OCI-LY3 (cell line): Measurements from ENCODE around the gene COX8C.
"Not testable (repeated sequence)": the region's sequence is repeated elsewhere in the genome, so short reads cannot be mapped to it uniquely, and the experiment has no call there.

ENCODE experiments used
- H2AFZ ChIP-seq: fragments of 200-600, 300-600 bp; shearing (Covaris generic); 2 replicates; pipeline ENCODE4 v1.6.0; 2014; ENCODE audit warnings: antibody characterized with exemption, low read depth, low read length
- H3K27ac ChIP-seq: fragments of 200-600, 300-600 bp; sonication (generic); 2 replicates; pipeline ENCODE4 v1.5.1; 2014; ENCODE audit warnings: mild to moderate bottlenecking, low read length, moderate library complexity, mixed read lengths
- H3K27me3 ChIP-seq: fragments of 200-600, 300-600 bp; sonication (generic); 2 replicates; pipeline ENCODE4 v1.6.1; 2014; ENCODE audit warnings: low read depth, low read length, mixed read lengths
- H3K36me3 ChIP-seq: fragments of 200-600, 300-600 bp; sonication (generic); replicated peaks from 2 replicates; pipeline ENCODE3; 2014; ENCODE audit warnings: low read depth, low read length, mixed read lengths
- H3K4me1 ChIP-seq: fragments of 300-600, 200-600 bp; sonication (generic); 2 replicates; pipeline ENCODE4 v1.6.1; 2014; ENCODE audit warnings: low read length, mixed read lengths
- H3K4me2 ChIP-seq: fragments of 200-600, 300-600 bp; sonication (generic); 2 replicates; pipeline ENCODE4 v1.6.1; 2014; ENCODE audit warnings: low read length, mixed read lengths
- H3K4me3 ChIP-seq: fragments of 300-600, 200-600 bp; sonication (generic); 2 replicates; pipeline ENCODE4 v1.5.1; 2014; ENCODE audit warnings: antibody characterized with exemption, mild to moderate bottlenecking, low read length, moderate library complexity
- H3K79me2 ChIP-seq: fragments of 300-600, 200-600 bp; shearing (Covaris generic); 2 replicates; pipeline ENCODE4 v1.6.1; 2014; ENCODE audit warnings: mild to moderate bottlenecking, low read length, mixed read lengths
- H3K9ac ChIP-seq: fragments of 300-600, 200-600 bp; shearing (Covaris generic); 2 replicates; pipeline ENCODE4 v1.6.0; 2014; ENCODE audit warnings: mild to moderate bottlenecking, low read length, moderate library complexity
- H3K9me3 ChIP-seq: fragments of 200-600, 300-600 bp; shearing (Covaris generic); 2 replicates; pipeline ENCODE4 v1.6.1; 2014; ENCODE audit warnings: low read length, mixed read lengths; ENCODE audit not compliant: insufficient read depth
- H4K20me1 ChIP-seq: fragments of 200-600, 300-600 bp; sonication (generic); 2 replicates; pipeline ENCODE4 v1.6.1; 2016; ENCODE audit warnings: low read length, mixed read lengths; ENCODE audit not compliant: insufficient read depth
- CTCF ChIP-seq: fragments of 200-600, 300-600 bp; sonication (generic); IDR thresholded peaks from 2 replicates; pipeline ENCODE4 v1.5.1; 2014; ENCODE audit warnings: antibody characterized with exemption, low read length, low read depth
- EZH2phosphoT487 ChIP-seq: fragments of 200-600 bp; shearing (Covaris generic); IDR thresholded peaks from 2 replicates; pipeline ENCODE4 v1.6.1; 2018; ENCODE audit warnings: antibody characterized with exemption, mixed run types, low read depth

COX8C gene

GRCh38 chr14:93369713-93370266 is 22.8 kb downstream of the COX8C start:
- TF ChIP-seq CTCF (no peak), EZH2phosphoT487 (no peak)
- H3K4me2 ChIP-seq, result peak overlapping the region; percentile 52
- peak overlapping the region; percentile 84 for H2AFZ ChIP-seq

GRCh38 chr14:93375673-93376156 is 28.7 kb downstream of the COX8C start:
- H3K27me3 ChIP-seq, result no peaks in the 10 kb centered on the region
- H3K4me3 ChIP-seq, result no peak overlapping the region
- H3K4me1 ChIP-seq, result peaks cover 42% of the 10 kb centered on the region
- H3K36me3 ChIP-seq, result peaks cover 4% of the 10 kb centered on the region
- H3K79me2 ChIP-seq, result no peaks in the 10 kb centered on the region
- TF ChIP-seq EZH2phosphoT487 (no peak), CTCF (no peak)
- no peak overlapping the region; the same call in 1 of the 2 replicates for H3K9ac ChIP-seq
- H3K4me2 ChIP-seq, result peak overlapping the region; percentile 37
- no peaks in the 10 kb centered on the region for H4K20me1 ChIP-seq
- H3K27ac ChIP-seq, result peak overlapping the region; percentile 33
- peak overlapping the region; percentile 77 for H2AFZ ChIP-seq
- H3K9me3 ChIP-seq, result no peaks in the 10 kb centered on the region

More at GRCh38 chr14:93369713-93370266, 22.8 kb downstream of the COX8C start:
- Histone ChIP-seq H3K9ac (peak overlapping the region; percentile 30; the same call in 1 of the 2 replicates), H3K9me3 (no peaks in the 10 kb centered on the region), H3K36me3 (peaks cover under 1% of the 10 kb centered on the region), H3K27me3 (no peaks in the 10 kb centered on the region), H4K20me1 (no peaks in the 10 kb centered on the region), H3K27ac (peak overlapping the region; percentile 46), H3K79me2 (no peaks in the 10 kb centered on the region), H3K4me3 (peak overlapping the region; percentile 11; the same call in 1 of the 2 replicates), H3K4me1 (peaks cover 35% of the 10 kb centered on the region)

GRCh38 chr14:93379831-93380230 is 32.8 kb downstream of the COX8C start:
- H3K4me1 ChIP-seq, result peaks cover 31% of the 10 kb centered on the region
- no peak overlapping the region for H3K9ac ChIP-seq
- H3K27me3 ChIP-seq, result no peaks in the 10 kb centered on the region
- H3K4me3 ChIP-seq, result no peak overlapping the region
- H3K9me3 ChIP-seq, result no peaks in the 10 kb centered on the region
- no peaks in the 10 kb centered on the region for H4K20me1 ChIP-seq
- H3K4me2 ChIP-seq, result no peak overlapping the region
- TF ChIP-seq CTCF, result no peak
- TF ChIP-seq EZH2phosphoT487, result no peak
- no peak overlapping the region for H2AFZ ChIP-seq
- peaks cover 4% of the 10 kb centered on the region for H3K36me3 ChIP-seq
- H3K27ac ChIP-seq, result no peak overlapping the region
- H3K79me2 ChIP-seq, result no peaks in the 10 kb centered on the region

GRCh38 chr14:93381644-93382043 is 34.7 kb downstream of the COX8C start:
- H3K27ac ChIP-seq, result no peak overlapping the region
- no peaks in the 10 kb centered on the region for H4K20me1 ChIP-seq
- H3K9me3 ChIP-seq, result no peaks in the 10 kb centered on the region
- H3K36me3 ChIP-seq, result no peaks in the 10 kb centered on the region
- peaks cover 14% of the 10 kb centered on the region for H3K4me1 ChIP-seq
- H3K27me3 ChIP-seq, result no peaks in the 10 kb centered on the region
- H2AFZ ChIP-seq, result no peak overlapping the region
- H3K9ac ChIP-seq, result no peak overlapping the region
- no peaks in the 10 kb centered on the region for H3K79me2 ChIP-seq
- H3K4me3 ChIP-seq, result no peak overlapping the region
- H3K4me2 ChIP-seq, result no peak overlapping the region
- no peak for TF ChIP-seq EZH2phosphoT487
- peak; percentile 40 for TF ChIP-seq CTCF

- not testable (repeated sequence) for H3K36me3 ChIP-seq, H3K4me2 ChIP-seq, H3K79me2 ChIP-seq, H3K9ac ChIP-seq, H3K9me3 ChIP-seq, H2AFZ ChIP-seq, H3K4me3 ChIP-seq, H3K27me3 ChIP-seq, H4K20me1 ChIP-seq, H3K27ac ChIP-seq
- peaks cover 14% of the 10 kb centered on the region for H3K4me1 ChIP-seq
Observed at GRCh38 chr14:93384256-93384655, 37.3 kb downstream of the COX8C start.
